KMS-11 (cell line): ENCODE data around the gene RPL11.
A peak's percentile ranks its signal among the peaks of the same experiment; 100 is the strongest.

Experiments
- H2AFZ ChIP-seq: fragments of 200-600 bp; sonication (generic); 2 replicates; pipeline ENCODE4 v1.6.1; 2016; ENCODE audit warnings: antibody characterized with exemption, mixed run types, low read depth
- H3K27ac ChIP-seq: fragments of 200-600 bp; sonication (generic); 2 replicates; pipeline ENCODE4 v1.6.1; 2016; ENCODE audit warnings: mild to moderate bottlenecking, mixed run types
- H3K27me3 ChIP-seq: fragments of 200-600 bp; sonication (generic); 2 replicates; pipeline ENCODE4 v1.6.1; 2017; ENCODE audit warnings: mild to moderate bottlenecking, low read depth, mixed run types, moderate library complexity; ENCODE audit not compliant: insufficient read depth
- H3K36me3 ChIP-seq: fragments of 200-600 bp; sonication (generic); 2 replicates; pipeline ENCODE4 v1.6.1; 2017; ENCODE audit warnings: mild to moderate bottlenecking, mixed run types; ENCODE audit not compliant: insufficient read depth
- H3K4me1 ChIP-seq: fragments of 200-600 bp; sonication (generic); 2 replicates; pipeline ENCODE4 v1.6.1; 2016; ENCODE audit warnings: mild to moderate bottlenecking, low read depth, mixed run types; ENCODE audit not compliant: poor library complexity, severe bottlenecking
- H3K4me2 ChIP-seq: fragments of 200-600 bp; sonication (generic); 2 replicates; pipeline ENCODE4 v1.7.0; 2016; ENCODE audit warnings: mild to moderate bottlenecking, mixed run types
- H3K4me3 ChIP-seq: fragments of 200-600 bp; sonication (generic); IDR thresholded peaks from 2 replicates; pipeline ENCODE4 v1.6.1; 2017; ENCODE audit warnings: low read depth, low read length, mixed read lengths; ENCODE audit not compliant: insufficient read depth
- H3K79me2 ChIP-seq: fragments of 200-600 bp; sonication (generic); 2 replicates; pipeline ENCODE4 v1.6.1; 2016; ENCODE audit warnings: low read depth, mixed run types; ENCODE audit not compliant: insufficient read depth
- H3K9ac ChIP-seq: fragments of 200-600 bp; sonication (generic); 2 replicates; pipeline ENCODE4 v1.6.1; 2016; ENCODE audit warnings: mild to moderate bottlenecking, mixed run types
- H4K20me1 ChIP-seq: fragments of 200-600 bp; sonication (generic); 2 replicates; pipeline ENCODE4 v1.6.1; 2016; ENCODE audit warnings: mild to moderate bottlenecking, mixed run types; ENCODE audit not compliant: insufficient read depth
- TF ChIP-seq, protein P1 (sequence below): fragments of 200-600 bp; sonication (generic); conservative IDR thresholded peaks from 2 replicates; pipeline ENCODE4 v1.6.1; 2017; ENCODE audit warnings: low read depth, mild to moderate bottlenecking, antibody characterized with exemption, low read length, moderate library complexity, mixed read lengths

The RPL11 gene

GRCh38 chr1:23692308-23692871, 784 bp downstream of the RPL11 start:
- Histone ChIP-seq H3K79me2 (peaks cover 57% of the 10 kb centered on the region), H3K4me3 (peak overlapping the region; percentile 93), H3K27ac (peak overlapping the region; percentile 81), H2AFZ (no peak overlapping the region), H3K4me1 (peaks cover 45% of the 10 kb centered on the region), H4K20me1 (peaks cover 31% of the 10 kb centered on the region), H3K27me3 (no peaks in the 10 kb centered on the region), H3K36me3 (peaks cover 37% of the 10 kb centered on the region; the same call in 1 of the 2 replicates), H3K4me2 (peak overlapping the region; percentile 99), H3K9ac (peak overlapping the region; percentile 96)
- TF ChIP-seq, protein P1, sequence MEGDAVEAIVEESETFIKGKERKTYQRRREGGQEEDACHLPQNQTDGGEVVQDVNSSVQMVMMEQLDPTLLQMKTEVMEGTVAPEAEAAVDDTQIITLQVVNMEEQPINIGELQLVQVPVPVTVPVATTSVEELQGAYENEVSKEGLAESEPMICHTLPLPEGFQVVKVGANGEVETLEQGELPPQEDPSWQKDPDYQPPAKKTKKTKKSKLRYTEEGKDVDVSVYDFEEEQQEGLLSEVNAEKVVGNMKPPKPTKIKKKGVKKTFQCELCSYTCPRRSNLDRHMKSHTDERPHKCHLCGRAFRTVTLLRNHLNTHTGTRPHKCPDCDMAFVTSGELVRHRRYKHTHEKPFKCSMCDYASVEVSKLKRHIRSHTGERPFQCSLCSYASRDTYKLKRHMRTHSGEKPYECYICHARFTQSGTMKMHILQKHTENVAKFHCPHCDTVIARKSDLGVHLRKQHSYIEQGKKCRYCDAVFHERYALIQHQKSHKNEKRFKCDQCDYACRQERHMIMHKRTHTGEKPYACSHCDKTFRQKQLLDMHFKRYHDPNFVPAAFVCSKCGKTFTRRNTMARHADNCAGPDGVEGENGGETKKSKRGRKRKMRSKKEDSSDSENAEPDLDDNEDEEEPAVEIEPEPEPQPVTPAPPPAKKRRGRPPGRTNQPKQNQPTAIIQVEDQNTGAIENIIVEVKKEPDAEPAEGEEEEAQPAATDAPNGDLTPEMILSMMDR: no peak

DNA sequence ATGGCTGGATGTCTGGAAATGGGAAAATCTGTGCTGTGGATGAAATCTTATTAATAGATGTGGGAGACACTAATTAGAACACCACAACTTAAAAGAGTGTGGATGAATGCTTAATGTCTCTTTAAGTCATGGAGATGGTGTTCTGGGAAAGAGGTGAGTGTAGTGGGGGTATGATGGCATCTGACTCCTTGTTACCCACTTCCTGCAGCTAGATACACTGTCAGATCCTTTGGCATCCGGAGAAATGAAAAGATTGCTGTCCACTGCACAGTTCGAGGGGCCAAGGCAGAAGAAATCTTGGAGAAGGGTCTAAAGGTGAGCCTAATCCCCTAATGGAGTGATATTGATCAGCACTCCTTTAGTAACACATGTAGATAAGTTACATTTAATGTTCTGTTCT, 2.0 kb downstream of the RPL11 start:
- no peak overlapping the region; the same call in 1 of the 2 replicates for H3K9ac ChIP-seq
- H3K36me3 ChIP-seq: peaks cover 49% of the 10 kb centered on the region; the same call in 1 of the 2 replicates
- no peaks in the 10 kb centered on the region for H3K27me3 ChIP-seq
- H3K4me1 ChIP-seq: peaks cover 58% of the 10 kb centered on the region
- H3K27ac ChIP-seq: no peak overlapping the region
- peak overlapping the region; percentile 99 for H3K4me2 ChIP-seq
- H3K79me2 ChIP-seq: peaks cover 69% of the 10 kb centered on the region
- TF ChIP-seq, protein P1: no peak
- no peak overlapping the region for H3K4me3 ChIP-seq
- no peak overlapping the region for H2AFZ ChIP-seq
- peaks cover 40% of the 10 kb centered on the region for H4K20me1 ChIP-seq

GRCh38 chr1:23694371-23694770, 2.8 kb downstream of the RPL11 start:
- Histone ChIP-seq H3K4me1 (peaks cover 61% of the 10 kb centered on the region), H3K27ac (no peak overlapping the region), H3K4me2 (peak overlapping the region; percentile 99), H3K4me3 (no peak overlapping the region), H3K36me3 (peaks cover 55% of the 10 kb centered on the region; the same call in 1 of the 2 replicates), H3K79me2 (peaks cover 75% of the 10 kb centered on the region), H4K20me1 (peaks cover 47% of the 10 kb centered on the region), H3K9ac (no peak overlapping the region), H3K27me3 (no peaks in the 10 kb centered on the region), H2AFZ (no peak overlapping the region)
- TF ChIP-seq, protein P1: no peak

- TF ChIP-seq, protein P1: no peak
- Histone ChIP-seq H3K27me3 (no peaks in the 10 kb centered on the region), H3K9ac (no peak overlapping the region), H3K27ac (no peak overlapping the region), H3K79me2 (peaks cover 80% of the 10 kb centered on the region), H2AFZ (no peak overlapping the region), H3K4me1 (peaks cover 61% of the 10 kb centered on the region), H4K20me1 (peaks cover 51% of the 10 kb centered on the region), H3K36me3 (peaks cover 60% of the 10 kb centered on the region; the same call in 1 of the 2 replicates), H3K4me3 (no peak overlapping the region), H3K4me2 (no peak overlapping the region)
Observed at GRCh38 chr1:23695667-23696066, 4.1 kb downstream of the RPL11 start.
